KG1 (cell line): Measurements from ENCODE around the gene DNAJA4.
"Not testable (repeated sequence)": the region's sequence is repeated elsewhere in the genome, so short reads cannot be mapped to it uniquely, and the experiment has no call there.

Experiments
- DNase-seq: peaks from one replicate; lab custom pipeline; 2025; lab: John Stamatoyannopoulos, UW

The DNAJA4 gene

GRCh38 chr15:78244101-78244500 lies 20.3 kb upstream of the DNAJA4 start:
- DNase-seq: no peak

GRCh38 chr15:78244893-78245292 lies 19.5 kb upstream of the DNAJA4 start:
- no peak for DNase-seq

GRCh38 chr15:78245392-78245791 lies 19.0 kb upstream of the DNAJA4 start:
- DNase-seq: not testable (repeated sequence)

GRCh38 chr15:78245976-78246620 lies 18.3 kb upstream of the DNAJA4 start:
- DNase-seq: not testable (repeated sequence)

- no peak for DNase-seq
Measured at GRCh38 chr15:78247911-78248310, 16.5 kb upstream of the DNAJA4 start.

GRCh38 chr15:78249131-78249530 lies 15.2 kb upstream of the DNAJA4 start:
- no peak for DNase-seq

- no peak for DNase-seq
Measured at GRCh38 chr15:78251136-78251535, 13.2 kb upstream of the DNAJA4 start.

GRCh38 chr15:78255421-78256043 lies 8.8 kb upstream of the DNAJA4 start:
- no peak for DNase-seq

GRCh38 chr15:78256044-78256437 lies 8.3 kb upstream of the DNAJA4 start:
- no peak for DNase-seq

GRCh38 chr15:78257681-78258080 lies 6.7 kb upstream of the DNAJA4 start:
- no peak for DNase-seq

- no peak for DNase-seq
Measured at GRCh38 chr15:78259232-78259631, 5.1 kb upstream of the DNAJA4 start.

- DNase-seq: no peak
Measured at GRCh38 chr15:78260489-78260888, 3.9 kb upstream of the DNAJA4 start.

GRCh38 chr15:78261062-78261461 lies 3.3 kb upstream of the DNAJA4 start:
- DNase-seq: no peak

- DNase-seq: no peak
Measured at GRCh38 chr15:78263351-78263781, 996 bp upstream of the DNAJA4 start.

GRCh38 chr15:78263907-78264303 lies 457 bp upstream of the DNAJA4 start:
- no peak for DNase-seq

- no peak for DNase-seq
Measured at GRCh38 chr15:78265137-78265460, 737 bp downstream of the DNAJA4 start.

- DNase-seq: no peak
Measured at GRCh38 chr15:78265752-78266224, 1.4 kb downstream of the DNAJA4 start.

GRCh38 chr15:78266229-78266628 lies 1.9 kb downstream of the DNAJA4 start:
- no peak for DNase-seq

- no peak for DNase-seq
Measured at GRCh38 chr15:78266806-78267205, 2.4 kb downstream of the DNAJA4 start.

- no peak for DNase-seq
Measured at GRCh38 chr15:78272316-78272715, 8.0 kb downstream of the DNAJA4 start.

- DNase-seq: no peak
Measured at GRCh38 chr15:78272776-78273175, 8.4 kb downstream of the DNAJA4 start.

GRCh38 chr15:78274994-78275393 lies 10.6 kb downstream of the DNAJA4 start:
- no peak for DNase-seq

- no peak for DNase-seq
Measured at GRCh38 chr15:78276064-78276943, 11.9 kb downstream of the DNAJA4 start.
